GM12872 (cell line): ENCODE results near the gene STX3.

Source experiments
- CTCF ChIP-seq: IDR thresholded peaks from 3 replicates; pipeline ENCODE4 v1.5.1; 2011; ENCODE audit warnings: low read depth, mild to moderate bottlenecking, low read length, moderate library complexity; ENCODE audit not compliant: insufficient read depth

The STX3 gene

GRCh38 chr11:59792507-59792906 is 37.3 kb downstream of the STX3 start:
- TF ChIP-seq CTCF: no peak

- no peak for TF ChIP-seq CTCF
Observed at GRCh38 chr11:59794417-59794816, 39.2 kb downstream of the STX3 start.

GRCh38 chr11:59800390-59801025 is 45.3 kb downstream of the STX3 start:
- TF ChIP-seq CTCF: no peak

GRCh38 chr11:59801160-59801706 is 46.1 kb downstream of the STX3 start:
- no peak for TF ChIP-seq CTCF

GRCh38 chr11:59801981-59802638 is 46.9 kb downstream of the STX3 start:
- TF ChIP-seq CTCF: no peak

- TF ChIP-seq CTCF: peak; percentile 50
Observed at GRCh38 chr11:59802639-59803176, 47.5 kb downstream of the STX3 start.

- TF ChIP-seq CTCF: no peak
Observed at GRCh38 chr11:59804061-59804460, 48.9 kb downstream of the STX3 start.
